Stimulated activated CD4-positive, alpha-beta T cell treated with anti-CD3 and anti-CD28 coated beads, Interleukin-1b, Interleukin-23, amount 100 ng/mL, for 4 hours (primary cell): Measurements from ENCODE around the gene AGPAT3.

Experiments
- DNase-seq, 2 donors: peaks; one replicate each; pipeline ENCODE4 v3.0.0-alpha.2; 2020; ENCODE audit warnings: low read depth in 2 of 2

The AGPAT3 gene

DNA sequence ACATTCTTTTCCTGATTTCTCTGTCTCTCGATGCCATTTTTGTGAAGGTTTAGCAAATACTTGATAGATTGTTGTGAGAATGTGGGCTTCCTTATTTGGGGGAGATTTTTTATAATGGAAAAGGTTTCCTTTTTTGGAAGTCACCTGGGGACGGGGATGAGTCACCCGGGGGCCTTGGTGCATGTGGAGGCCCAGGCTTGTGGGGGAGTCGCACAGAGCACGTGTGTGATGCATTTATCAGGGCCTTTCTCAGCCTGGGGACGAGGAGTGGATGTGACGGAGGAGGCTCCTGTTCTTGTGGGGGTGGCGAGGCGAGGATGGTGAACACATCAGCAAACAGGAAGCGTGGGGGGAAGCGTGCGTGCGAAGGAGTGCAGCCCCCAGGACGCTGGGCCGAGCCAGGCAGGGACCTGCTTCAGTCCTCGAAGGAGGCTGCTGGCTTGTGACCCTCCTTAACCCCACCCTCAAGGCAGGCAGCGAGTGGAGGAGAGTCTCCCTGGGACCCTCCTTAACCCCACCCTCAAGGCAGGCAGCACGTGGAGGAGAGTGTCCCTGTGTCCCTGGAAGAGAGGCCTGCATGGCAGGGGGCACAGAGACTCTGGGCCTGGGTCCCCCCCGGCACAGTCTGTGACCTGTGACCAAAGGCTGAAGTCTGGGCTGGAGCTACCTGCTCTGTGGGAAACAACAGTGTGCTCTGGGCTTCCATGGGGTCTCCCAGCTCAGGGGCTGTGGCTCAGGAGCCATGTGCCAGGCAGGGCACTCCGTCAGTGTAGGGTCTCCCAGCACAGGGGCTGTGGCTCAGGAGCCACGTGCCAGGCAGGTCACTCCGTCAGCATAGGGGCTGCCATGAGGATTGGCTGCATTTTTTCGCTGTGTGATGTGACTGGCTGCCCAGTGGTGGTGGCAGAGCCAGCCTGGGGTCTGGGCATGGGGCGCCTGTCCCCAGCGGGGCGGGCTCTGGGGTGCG is 57.2 kb downstream of the AGPAT3 start:
- peak; percentile 51 to 67 for DNase-seq

DNA sequence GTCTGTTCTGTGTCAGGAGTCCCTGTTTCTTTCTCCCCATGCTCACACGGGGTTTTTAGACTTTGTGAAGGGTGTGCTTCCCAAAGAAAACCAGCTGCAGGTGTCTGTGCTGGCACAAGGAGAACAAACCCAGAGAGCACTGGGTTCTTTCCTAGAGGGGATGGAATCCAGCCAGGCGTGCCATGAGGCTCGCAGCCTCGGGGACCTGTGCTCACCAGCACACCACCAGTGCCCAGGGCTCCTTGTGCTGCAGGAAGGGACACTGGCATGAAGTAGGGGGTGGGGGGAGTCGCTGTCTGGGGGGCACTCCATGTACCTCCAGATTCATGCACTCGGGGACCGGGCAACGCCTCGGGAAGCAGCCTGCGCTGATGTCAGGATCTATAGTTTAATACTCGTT is 57.9 kb downstream of the AGPAT3 start:
- DNase-seq = no peak

DNA sequence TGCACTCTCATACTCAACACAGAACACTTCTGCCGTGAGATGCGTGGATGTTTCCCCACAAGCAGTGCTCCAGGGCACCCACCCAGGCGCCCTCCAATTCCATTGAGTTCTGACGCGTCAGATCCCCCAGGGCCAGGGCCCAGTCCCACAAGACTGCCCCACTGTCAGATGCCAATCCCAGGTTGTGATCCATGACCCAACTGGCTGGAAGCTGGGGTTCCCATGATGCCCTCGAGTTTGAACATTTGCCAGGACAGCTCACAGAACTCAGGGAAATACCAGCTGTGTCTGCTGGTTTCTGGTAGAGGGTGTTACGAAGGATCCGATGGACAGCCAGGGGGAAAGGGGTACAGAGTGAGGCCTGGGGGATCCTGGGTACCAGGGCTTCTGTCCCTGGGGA is 58.4 kb downstream of the AGPAT3 start:
- no peak for DNase-seq

DNA sequence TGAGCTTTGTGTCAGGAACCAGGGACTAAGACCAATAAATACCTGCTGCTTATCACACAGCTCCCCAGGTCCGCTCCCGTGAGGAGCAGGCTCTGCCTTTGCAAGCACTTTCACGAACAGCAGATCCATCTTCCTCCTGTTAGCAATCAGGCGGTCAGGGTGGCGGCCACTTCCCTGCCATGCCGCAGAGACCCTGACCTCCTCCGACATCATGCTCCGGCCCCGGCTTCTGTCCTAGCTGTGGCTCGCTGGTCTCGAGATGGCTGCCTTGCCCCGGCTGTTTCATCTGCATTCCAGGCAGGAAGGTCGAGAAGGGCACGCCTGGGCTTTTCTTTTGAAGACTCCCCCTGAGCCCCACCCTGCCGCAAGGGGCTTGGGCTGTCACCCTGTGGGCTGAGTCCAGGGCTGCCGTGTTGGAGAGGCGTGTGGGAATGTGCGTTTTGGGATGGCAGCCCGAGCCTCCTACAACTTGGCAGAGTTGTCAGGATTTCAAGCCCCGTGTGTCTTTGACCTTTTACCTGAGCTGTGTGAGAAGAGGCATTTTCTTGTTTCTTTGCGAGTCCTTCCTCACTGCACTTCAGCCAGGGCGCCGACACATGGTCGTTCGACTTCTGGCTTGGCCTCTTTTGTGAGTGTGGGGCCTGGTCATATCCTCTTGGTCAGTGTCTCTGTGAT is 59.5 kb downstream of the AGPAT3 start:
- no peak for DNase-seq

DNA sequence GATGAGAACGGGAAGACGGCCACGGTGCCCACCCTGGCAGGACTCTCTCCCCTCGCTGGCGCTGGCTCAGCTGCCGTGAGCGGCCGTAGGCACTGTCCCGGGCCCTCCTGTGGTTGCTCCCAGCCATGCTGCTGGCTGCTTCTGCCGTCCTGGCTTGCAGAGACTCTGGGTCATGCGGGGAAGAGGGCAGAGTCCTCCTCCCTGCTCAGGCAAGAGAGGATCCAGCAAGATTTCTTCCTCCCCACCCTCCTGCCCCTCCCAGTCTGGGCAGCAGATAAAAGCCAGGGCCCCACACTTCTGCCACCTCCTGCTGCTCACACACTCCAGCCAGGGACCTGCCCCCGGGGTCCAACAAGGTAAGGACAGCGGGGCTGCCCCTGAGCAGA is 60.1 kb downstream of the AGPAT3 start:
- no peak for DNase-seq

DNA sequence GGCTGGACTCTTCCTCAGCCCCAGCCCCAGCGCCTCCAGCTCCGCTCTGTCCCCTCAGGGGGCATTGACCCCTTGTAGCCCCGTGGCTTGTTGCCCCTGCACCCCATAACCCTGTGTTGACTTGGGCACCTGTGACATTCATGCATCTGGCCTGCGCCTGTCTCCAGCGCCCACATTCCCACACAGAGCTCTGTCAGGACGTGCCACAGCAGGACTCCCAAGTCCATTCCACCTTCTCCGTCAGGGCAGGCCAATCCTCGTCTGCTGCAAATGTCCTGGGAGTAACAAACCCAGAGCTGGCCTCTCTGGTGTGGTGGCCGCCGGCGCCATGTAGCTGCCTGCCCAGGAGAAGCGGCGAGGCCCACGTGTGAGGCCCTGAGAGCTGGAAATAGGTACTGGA is 60.6 kb downstream of the AGPAT3 start:
- DNase-seq = no peak

DNA sequence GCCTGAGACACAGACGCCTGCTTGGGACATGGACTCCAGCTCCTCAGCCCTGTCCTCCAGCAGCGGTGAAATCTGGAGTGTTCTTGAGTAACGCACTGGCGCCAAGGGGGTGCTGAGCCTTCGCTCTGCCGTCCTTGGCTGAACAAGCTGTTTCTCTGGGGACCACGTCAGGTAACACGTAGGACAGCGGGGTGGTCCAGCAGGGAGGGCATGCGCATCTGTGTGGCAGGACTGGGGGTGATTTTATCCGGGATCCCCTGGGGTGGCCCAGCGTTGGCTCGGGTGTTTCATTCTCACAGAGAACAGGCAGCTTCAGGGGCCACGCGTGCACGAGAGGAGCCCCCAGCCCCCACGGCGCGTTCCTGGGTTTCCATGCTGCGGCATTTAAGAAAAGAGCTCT is 61.2 kb downstream of the AGPAT3 start:
- no peak for DNase-seq

DNA sequence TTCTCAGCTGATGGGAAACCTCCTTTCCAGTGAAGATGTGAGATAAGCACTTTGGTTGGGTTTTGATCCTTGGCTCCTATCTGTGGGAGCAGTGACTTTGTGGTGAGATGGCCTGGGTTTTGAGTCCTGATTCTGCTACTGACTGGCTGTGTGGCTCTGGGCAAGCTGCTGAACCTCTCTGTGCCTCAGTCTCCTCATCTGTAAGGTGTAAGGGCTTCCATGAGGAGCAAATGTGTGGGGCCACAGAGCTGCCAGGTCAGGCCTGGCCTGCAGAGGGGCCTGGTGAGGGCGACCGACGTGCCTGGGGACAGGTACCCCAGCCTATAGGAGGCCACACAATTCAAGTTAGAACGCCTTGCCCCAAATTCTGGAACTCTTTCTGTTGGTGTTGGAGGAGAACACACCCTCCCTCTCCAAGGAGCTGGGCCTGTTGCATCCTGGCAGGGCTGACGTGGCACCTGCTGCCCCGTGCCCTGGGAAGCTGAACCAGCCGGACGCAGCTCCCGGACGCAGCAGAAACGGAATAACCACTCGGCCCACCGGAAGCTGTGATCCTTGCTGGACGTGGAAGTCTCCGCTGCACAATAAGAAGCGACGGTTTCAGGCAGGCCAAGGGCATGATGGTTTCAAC is 62.7 kb downstream of the AGPAT3 start:
- DNase-seq = no peak

DNA sequence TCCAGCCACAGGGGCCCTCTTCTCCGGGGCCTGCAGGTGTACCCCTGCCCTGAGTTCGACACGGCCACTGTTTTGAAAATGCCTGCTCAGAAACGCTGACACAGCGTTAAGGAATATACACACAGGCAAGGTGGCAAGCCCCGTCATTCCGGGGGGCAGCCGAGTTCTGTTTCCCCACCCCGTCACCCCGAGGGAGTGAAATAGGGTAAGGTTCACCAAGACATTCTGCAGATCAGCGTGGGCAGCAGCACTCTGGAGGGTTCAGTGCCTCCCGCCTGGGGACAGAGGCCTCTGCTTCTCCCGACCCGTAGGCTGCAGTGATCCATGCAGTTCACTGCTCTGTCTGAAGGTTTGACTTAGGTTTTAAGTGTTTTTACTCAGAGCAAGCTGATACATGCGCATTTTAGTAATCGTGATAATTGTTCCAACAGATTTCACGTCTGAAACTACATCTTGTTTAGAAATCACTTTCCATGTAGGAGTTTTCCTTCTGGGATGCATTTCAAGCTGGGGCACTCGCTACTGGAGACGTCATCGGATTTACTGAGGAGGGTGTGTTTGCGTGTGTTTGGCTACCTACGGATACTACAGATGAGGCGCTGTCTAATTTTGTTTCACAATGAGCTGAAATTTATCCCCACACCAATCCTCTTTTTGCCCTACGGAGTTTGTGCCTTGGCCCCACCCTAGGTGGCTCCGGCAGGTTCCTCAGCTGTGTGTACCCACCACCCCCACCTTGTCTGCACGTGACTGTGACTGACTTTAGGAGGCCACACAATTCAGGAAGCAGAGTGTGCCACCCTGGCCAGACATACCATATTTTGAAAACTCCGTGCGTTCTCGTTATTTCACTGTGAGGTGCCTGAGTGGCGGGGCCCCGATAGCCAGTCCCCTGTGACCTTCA is 63.5 kb downstream of the AGPAT3 start:
- DNase-seq = no peak

DNA sequence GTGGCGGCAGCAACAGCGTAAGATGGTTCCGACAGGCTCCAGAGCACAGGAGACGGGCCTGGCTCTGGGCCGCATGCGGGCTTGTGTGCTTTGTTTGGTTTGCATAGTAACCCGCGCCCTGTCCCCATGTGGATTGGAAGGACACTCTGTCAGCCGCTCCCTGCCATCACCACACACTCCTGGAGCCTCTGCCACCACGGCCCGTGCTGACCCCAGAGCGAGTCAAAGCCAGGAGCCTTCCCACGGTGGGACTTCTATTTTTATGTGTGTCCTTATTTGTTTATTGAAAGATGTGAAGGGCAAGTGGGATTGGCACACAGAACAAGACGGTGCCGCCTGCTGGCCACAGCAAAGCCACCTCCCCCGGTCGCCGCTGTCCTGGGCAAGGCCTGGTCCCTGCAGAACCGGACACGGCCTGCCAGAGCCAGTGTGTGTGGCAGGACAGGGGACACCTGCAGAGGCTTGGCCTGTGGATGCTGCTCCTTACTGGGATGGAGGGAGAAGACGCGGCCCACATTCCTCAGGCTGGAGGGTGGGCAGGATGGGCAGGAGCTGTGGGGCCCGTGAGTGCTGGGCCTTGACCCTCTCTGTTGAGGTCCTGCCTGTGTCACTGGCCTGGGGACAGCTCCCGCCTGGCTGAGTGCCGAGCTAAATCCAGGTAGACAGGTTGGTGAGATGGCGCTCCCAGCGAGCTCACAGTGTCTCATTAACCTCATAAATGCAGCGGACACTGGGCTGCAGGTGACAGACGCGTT is 64.4 kb downstream of the AGPAT3 start:
- no peak for DNase-seq

DNA sequence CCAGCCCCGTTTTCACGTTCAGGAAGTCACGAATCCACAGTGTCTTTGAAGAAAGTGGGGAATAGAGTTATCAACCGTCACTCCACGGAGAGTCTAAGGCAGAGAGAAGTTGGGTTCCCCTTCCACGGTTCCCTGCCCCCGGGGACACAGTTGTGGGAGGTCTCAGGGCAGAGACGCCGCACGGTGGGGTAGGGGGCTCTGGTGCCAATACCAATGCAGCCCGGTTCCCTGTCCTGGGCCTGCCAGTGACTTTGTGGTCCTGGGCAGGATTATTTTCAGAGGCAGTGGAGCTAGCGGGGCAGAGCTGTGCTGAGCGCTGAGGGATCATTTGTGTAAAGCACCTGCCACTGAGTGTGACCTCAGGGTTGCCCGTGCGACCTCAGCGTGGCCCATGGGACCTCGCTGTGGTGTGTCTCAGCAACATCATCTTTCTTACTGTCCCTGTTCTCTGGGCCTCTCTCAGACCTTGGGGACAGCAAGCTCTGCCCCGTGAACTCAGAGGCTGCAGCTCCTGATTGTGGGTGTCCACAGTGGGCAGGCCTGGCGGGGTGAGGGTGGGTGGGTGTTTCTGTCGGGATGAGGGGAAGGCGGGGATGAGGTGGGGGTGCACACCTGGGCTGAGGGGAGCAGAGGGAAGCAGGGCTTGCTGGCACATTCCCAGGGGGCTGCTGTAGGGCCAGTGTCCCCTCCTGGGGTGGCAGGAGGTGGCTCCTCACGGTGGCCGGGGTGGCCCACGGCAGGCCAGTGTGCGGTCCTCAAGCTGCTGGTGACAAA is 65.2 kb downstream of the AGPAT3 start:
- DNase-seq = no peak

DNA sequence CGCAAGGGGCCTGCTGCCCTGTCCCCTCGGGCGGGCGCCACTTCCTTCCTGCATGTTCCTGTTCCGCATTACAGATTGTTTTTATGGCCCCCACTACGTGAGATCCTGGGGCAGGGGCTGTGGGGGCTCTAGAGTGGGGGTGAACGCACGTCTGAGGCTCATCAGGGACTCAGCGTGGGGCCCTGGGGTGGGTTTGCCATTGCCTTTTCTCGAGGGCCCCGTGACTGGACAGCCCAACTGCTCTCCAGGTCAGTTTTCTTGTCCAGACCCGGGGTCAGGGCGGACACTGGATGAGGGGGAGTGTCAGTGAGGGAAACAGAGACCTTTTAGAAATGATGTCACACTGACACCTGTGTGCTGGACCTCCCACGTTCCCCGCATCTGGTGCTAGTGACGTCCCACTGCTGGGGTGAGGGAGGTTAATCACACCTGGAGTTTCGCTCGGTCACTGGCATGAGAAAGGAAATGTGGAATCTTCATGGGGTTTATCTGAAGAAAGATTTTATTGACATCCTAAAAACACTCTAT is 65.9 kb downstream of the AGPAT3 start:
- DNase-seq = no peak

DNA sequence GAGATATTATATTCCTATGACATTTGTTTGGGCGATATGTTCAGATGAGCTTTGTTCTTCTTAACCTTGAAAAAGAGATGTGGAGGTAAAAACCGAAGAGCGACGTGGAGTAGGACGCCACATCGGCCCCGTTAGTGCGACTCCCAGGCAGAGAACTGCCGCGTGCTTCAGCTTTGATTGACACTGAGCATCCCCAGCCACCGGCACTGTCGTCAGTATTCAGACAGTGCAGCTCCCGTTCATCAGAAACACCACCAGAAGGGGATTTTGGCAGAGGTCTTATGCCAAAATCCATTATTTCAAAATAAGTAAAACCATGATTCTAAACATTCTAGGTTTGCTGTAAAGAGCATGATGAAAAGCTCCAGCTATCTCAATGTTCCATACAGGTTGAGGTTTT is 66.5 kb downstream of the AGPAT3 start:
- DNase-seq = no peak

DNA sequence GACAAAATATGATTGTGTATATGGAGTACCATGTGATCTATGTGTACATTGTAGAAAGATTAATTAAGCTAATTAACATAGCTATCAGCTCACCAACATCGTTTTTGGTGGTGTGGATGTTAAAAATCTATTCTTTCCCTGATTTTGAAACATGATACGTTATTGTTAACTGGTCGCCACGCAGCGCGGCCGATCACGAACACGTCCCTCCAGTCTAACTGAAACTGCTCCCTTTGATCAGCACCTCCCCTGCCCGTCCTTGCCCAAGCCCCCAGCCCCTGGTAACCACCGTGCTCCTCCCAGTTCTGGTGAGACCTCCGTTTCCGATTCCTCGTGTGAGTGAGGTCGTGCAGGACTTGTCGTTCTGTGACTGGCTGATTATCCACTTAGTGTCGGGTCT is 67.0 kb downstream of the AGPAT3 start:
- DNase-seq = no peak

DNA sequence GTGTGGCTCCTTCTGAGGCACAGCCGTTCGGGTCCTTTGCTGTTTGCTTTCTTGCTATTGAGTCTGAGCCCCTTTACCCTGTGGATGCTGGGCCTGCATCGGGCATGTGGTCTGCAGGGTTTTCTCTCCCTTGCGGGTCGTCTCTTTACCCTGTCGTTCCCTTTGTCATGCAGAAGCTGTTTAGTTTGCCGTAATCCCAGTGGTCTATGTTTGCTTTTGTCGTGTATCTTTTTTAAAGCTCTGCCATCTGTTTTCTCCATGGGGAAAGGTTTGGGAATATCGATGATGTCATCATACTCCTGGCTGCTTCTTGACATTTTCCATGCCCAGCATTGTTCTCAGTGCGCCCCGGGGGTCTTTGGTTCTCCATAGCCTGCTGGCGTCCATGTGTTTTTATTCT is 68.2 kb downstream of the AGPAT3 start:
- no peak for DNase-seq

DNA sequence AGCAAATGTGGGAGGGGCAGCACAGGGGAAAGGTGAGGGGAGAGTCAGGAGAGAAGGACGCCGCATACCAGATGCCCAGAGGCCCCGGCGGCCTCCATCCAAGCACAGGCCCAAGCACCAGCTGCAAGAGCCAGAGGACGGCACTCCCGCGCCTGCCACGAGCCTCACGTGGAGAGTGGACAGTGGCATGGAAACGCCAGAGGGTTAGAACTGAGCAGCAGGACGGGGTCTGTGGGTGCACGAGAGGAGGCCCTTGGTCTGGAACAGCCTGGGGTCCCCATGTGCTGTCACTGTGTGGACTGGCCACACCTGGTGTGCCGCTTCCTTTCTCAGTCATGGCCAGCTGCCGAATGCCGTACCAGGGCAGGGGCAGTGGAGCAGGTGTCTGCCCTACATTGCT is 68.7 kb downstream of the AGPAT3 start:
- no peak for DNase-seq

DNA sequence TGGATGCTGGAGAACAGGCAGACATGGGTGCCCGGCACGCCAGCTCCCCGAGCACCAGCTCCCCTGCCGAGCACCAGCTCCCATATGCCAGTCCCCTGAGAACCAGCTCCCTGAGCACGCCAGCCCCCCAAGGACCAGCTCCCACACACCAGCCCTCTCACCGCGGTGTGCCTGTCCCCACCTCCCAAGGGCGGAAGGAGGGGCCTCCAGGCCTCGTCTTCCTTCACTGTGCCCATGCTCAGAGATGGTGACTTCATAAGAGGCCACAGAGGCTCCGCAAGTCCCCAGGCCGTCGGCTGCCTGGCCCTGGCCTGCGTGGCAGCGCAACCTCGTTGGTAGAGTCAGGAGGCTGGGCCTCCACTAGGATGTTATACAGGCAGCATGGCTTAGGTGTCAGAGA is 69.1 kb downstream of the AGPAT3 start:
- DNase-seq = no peak

DNA sequence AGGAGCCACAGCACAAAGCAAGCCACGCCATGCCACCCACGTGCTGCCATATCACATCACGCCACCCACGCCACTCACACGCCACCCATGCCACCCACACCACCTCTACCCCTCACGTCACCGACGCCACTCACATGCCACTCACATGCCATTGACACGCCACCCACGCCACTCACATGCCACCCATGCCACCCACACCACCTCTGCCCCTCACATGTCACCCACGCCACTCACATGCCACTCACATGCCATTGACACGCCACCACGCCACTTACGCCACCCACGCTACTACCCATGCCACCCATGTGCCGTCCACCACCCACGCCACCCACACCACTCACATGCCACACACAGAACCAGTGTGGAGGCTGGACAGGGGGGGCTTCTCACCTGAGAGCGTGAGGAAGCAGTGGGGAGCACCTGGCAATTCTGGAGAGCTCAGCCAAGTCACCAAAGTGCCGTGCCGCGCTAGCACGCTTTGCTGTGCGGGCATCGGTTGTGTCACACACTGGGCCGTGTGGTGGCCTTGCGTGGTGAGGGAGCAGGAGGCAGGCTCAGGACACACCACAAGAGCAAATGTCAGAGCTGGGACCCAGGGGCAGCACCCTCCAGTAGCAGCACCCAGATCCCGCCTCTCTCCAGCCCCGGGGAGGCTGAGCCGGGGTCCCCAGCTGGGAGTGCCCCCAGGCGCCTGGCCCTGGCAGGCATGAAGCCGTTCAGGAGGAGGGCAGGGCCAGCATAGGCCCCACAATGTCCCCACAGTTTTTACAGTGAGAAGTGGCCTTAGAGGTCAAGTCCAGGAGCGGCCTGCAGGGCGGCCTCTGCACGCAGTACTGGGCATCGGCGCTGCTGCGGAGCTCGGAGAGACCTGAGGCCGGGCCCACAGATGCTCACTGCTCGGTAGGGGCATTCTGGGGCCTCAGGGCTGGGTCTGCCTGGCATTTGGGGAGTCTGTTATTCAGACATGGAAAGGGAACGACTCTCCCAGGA is 70.0 kb downstream of the AGPAT3 start:
- DNase-seq = no peak

DNA sequence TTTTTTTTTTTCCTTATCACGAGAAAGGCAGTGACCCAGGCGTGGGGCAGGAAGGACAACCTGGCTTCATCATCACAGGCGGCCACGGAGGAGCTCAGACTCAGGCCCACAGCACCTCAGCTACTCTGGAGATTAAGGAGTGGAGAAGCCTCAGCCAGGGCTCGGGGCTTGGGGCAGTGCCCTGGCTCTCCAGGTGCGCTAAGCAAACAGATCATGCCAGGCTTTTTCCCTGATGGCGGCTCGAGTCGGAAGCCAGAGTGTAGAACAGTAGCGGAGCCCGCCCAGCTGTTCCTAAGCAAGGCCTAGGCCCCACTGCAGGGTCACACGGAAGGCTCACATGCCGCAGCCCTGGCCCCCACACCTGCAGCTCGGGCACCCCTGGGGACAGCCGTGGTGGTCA is 70.7 kb downstream of the AGPAT3 start:
- no peak for DNase-seq
